Thymus (tissue), 11 donors: ENCODE results near the gene UBE2L6. TPM values are rescaled to one million over a fixed set of nuclear protein-coding genes. Genes with fewer than 3 reads are reported as not detected.

Experiments
- DNase-seq, 9 donors: peaks; one replicate each; pipeline ENCODE4 v3.0.0-alpha.2; 2013; ENCODE audit warnings: low spot score in 9 of 9, low read depth in 6 of 9, missing footprints in 1 of 9
- H3K27ac ChIP-seq, 2 donors: one replicate each; pipeline ENCODE4 v1.5.1; 2013; ENCODE audit warnings: control low read depth in 1 of 2, low read depth in 1 of 2, low read length in 1 of 2, mild to moderate bottlenecking in 1 of 2, moderate library complexity in 1 of 2
- H3K27me3 ChIP-seq, 2 donors: one replicate each; pipeline ENCODE4 v1.5.1; 2013; ENCODE audit warnings: low read length in 1 of 2; ENCODE audit not compliant: control insufficient read depth in 2 of 2, insufficient read depth in 1 of 2
- H3K36me3 ChIP-seq, 2 donors: one replicate each; pipeline ENCODE4 v1.5.1; 2013; ENCODE audit warnings: low read length in 1 of 2, mild to moderate bottlenecking in 1 of 2, moderate library complexity in 1 of 2; ENCODE audit not compliant: control insufficient read depth in 2 of 2, insufficient read depth in 2 of 2
- H3K4me1 ChIP-seq, 2 donors: one replicate each; pipeline ENCODE4 v1.5.1; 2013; ENCODE audit warnings: low read length in 2 of 2; ENCODE audit not compliant: control insufficient read depth in 2 of 2, insufficient read depth in 2 of 2
- H3K4me3 ChIP-seq, 2 donors: one replicate each; pipeline ENCODE4 v1.5.1; 2013; ENCODE audit warnings: low read length in 2 of 2, control low read depth in 1 of 2, mild to moderate bottlenecking in 1 of 2
- H3K9me3 ChIP-seq, 2 donors: one replicate each; pipeline ENCODE4 v1.5.1; 2013; ENCODE audit warnings: low read length in 1 of 2, mild to moderate bottlenecking in 1 of 2; ENCODE audit not compliant: control insufficient read depth in 2 of 2, insufficient read depth in 1 of 2
- WGBS: extraction: QIAGEN DNeasy Blood & Tissue Kit; methylation state at CpG from one replicate; pipeline ENCODE4 v1.1.7; 2013; 5-methylcytosine and 5-hydroxymethylcytosine counted together
- polyA plus RNA-seq: library from polyadenylated mRNA; stranded (reverse); fragments of 200-250 nt; gene quantifications from one replicate; pipeline ENCODE4 v1.2.3, GENCODE V29; 2013
- total RNA-seq: library from RNA; stranded (reverse); fragments of 120-200 nt; gene quantifications from one replicate; pipeline ENCODE4 v1.2.4, GENCODE V29; 2013
- donor health status: healthy.

UBE2L6 gene
- total and polyA plus RNA-seq, 2 donors = 98.7 to 119 TPM

DNA sequence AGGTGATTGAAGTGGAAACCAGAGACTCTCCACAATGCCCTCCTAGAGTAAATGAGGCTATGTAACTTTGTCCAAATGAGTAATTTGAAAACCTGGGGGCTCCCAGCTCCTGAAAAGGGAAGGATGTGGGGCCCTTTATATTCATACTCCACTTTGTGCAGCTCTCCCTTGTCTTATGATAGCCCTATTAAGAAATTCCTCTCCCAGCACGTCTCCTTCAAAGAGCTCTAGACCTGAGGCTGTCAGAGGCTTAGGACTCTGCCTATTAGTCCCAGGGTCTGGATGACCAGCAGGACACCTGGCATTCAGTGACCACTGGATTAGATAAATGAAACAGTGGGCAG is 54.0 kb downstream of the UBE2L6 start:
- Histone ChIP-seq H3K27ac (no peak overlapping the region), H3K27me3 (peaks cover 13 to 49% of the 10 kb centered on the region in 2 donors), H3K4me3 (no peak overlapping the region), H3K4me1 (peaks cover 2 to 21% of the 10 kb centered on the region in 2 donors), H3K9me3 (no peaks in the 10 kb centered on the region), H3K36me3 (no peaks in the 10 kb centered on the region)
- 77% methylated on average over 1 of the region's 1 CpG for WGBS
- no peak for DNase-seq

- 95% methylated on average over 12 of the region's 12 CpGs for WGBS
- Histone ChIP-seq H3K4me1 (peaks cover 2 to 21% of the 10 kb centered on the region in 2 donors), H3K27me3 (peaks cover 13 to 48% of the 10 kb centered on the region in 2 donors), H3K36me3 (no peaks in the 10 kb centered on the region), H3K4me3 (no peak overlapping the region), H3K9me3 (no peaks in the 10 kb centered on the region), H3K27ac (no peak overlapping the region)
- no peak for DNase-seq
Observed at GRCh38 chr11:57512646-57513451, 54.6 kb downstream of the UBE2L6 start.

DNA sequence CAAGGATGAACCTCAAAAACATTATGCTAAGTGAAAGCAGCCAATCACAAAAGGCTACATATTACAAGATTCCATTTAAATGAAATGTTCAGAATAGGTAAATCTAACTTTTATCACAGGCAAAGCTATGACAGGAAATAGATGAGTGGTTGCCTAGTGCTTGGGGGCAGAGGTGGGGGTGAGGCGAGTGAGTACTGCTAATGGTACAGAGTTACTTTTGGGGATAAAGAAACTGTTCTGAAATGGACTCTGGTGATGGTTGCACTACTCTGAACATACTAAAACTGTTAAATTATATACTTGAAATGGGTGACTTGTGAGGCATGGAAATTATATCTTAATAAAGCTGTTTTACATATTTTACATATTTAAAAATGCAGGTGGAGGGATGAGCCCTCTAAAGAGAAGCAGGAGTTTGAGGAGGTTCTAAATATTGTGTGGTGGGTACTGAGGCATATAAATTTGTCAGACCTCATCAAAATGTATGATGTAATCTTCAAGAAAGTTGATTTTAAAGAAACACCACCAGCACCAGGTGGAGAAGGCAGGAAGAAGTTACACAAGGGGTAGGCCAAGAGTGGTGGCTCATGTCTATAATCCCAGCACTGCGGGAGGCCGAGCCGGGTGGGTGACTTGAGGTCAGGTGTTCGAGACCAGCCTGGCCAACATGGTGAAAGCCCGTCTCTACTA is 55.6 kb downstream of the UBE2L6 start:
- WGBS = 92% methylated on average over 6 of the region's 6 CpGs
- peaks cover 2 to 21% of the 10 kb centered on the region in 2 donors for H3K4me1 ChIP-seq
- no peak overlapping the region for H3K4me3 ChIP-seq
- peaks cover 13 to 39% of the 10 kb centered on the region in 2 donors for H3K27me3 ChIP-seq
- no peaks in the 10 kb centered on the region for H3K9me3 ChIP-seq
- no peak for DNase-seq
- H3K27ac ChIP-seq = no peak overlapping the region
- H3K36me3 ChIP-seq = no peaks in the 10 kb centered on the region

DNA sequence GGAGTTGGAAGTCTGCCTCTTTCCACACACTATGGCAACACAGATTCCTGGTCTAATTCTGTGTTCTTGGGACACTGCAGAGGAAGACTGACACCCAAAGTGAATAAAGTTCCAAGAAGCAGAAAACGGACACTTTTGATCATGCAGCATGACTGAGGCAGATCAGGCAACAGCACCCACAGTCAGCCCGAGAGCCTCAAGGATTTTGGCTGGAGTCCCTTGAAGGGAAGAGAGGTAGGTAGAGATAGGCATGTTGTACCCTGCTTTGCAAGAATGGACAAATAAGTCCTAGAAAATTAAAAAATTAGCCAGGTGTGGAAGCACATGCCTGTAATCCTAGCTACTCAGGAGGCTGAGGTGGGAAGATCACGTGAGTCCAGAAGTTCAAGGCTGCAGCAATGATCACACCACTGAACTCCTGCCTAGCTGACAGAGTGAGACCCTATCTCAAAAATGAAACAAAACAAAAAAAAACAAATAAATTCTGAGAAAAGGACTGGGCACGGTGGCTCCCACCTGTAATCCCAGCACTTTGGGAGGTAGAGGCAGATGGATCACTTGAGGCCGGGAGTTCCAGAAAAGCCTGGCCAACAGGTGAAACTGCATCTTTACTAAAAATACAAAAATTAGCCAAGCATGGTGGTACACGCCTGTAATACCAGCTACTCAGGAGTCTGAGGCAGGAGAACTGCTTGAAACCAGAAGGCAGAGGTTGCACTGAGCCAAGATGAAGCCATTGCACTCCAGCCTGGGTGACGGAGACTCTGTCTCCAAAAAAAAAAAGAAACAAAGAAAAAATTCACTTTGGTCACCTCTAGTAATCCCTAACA is 58.9 kb downstream of the UBE2L6 start:
- Histone ChIP-seq H3K9me3 (no peaks in the 10 kb centered on the region), H3K36me3 (no peaks in the 10 kb centered on the region), H3K27ac (no peak overlapping the region), H3K4me3 (no peak overlapping the region), H3K4me1 (no peaks in the 10 kb centered on the region), H3K27me3 (peaks cover 0 to 7% of the 10 kb centered on the region in 2 donors)
- DNase-seq = no peak
- 95% methylated on average over 7 of the region's 7 CpGs for WGBS

GRCh38 chr11:57506522-57506921 is 61.0 kb downstream of the UBE2L6 start:
- H3K27ac ChIP-seq = no peak overlapping the region
- H3K4me1 ChIP-seq = no peaks in the 10 kb centered on the region
- no peak for DNase-seq
- no peaks in the 10 kb centered on the region for H3K36me3 ChIP-seq
- 98% methylated on average over 1 of the region's 1 CpG for WGBS
- no peaks in the 10 kb centered on the region for H3K27me3 ChIP-seq
- H3K4me3 ChIP-seq = no peak overlapping the region
- H3K9me3 ChIP-seq = no peaks in the 10 kb centered on the region

DNA sequence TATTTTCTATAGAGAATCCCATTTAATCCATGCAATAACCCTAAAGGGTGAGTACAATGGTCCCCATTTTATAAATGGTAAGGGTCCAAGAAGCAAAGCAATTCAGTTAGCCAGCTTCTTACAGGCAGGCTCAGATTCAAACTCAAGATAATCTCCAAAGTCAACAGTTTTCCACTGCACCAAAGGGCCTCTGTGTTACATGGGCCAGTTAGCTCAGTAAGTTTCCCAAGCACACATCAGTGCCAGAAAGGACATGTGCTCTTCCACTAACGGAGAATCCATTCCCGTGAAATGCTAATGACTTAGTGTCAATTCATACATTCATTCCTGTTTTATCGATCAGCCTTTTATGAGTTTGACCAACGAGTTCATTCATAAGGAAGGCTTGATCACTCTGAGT is 63.0 kb downstream of the UBE2L6 start:
- WGBS = 97% methylated on average over 4 of the region's 4 CpGs

DNA sequence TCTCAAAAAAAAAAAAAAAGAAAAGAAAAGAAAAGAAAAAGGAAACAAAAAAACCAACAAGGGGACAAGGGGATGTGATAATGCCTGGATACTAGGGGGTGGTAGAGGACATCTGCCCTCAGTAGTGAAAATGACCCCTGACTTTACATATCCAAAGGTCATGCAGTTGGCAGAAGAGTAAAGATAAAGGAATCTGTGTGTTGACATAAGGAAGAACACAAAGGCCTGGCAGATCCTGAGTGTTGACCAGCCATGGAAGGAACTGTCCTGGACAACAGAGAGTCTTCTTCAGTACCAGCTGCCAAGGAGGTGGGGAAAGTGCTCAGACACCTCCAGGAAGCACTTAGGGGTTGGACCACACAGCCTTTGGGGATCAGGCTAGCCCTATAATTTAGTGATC is 64.6 kb downstream of the UBE2L6 start:
- H3K4me3 ChIP-seq = no peak overlapping the region
- no peak for DNase-seq
- no peaks in the 10 kb centered on the region for H3K27me3 ChIP-seq
- no peak overlapping the region for H3K27ac ChIP-seq
- H3K4me1 ChIP-seq = peaks cover 0 to 10% of the 10 kb centered on the region in 2 donors
- H3K9me3 ChIP-seq = no peaks in the 10 kb centered on the region
- H3K36me3 ChIP-seq = no peaks in the 10 kb centered on the region

More for the DNA sequence above, 63.0 kb downstream of the UBE2L6 start:
- no peaks in the 10 kb centered on the region for H3K9me3 ChIP-seq
- no peaks in the 10 kb centered on the region for H3K36me3 ChIP-seq
- H3K4me1 ChIP-seq = peaks cover 0 to 7% of the 10 kb centered on the region in 2 donors
- no peaks in the 10 kb centered on the region for H3K27me3 ChIP-seq
- no peak for DNase-seq
- no peak overlapping the region for H3K4me3 ChIP-seq
- no peak overlapping the region for H3K27ac ChIP-seq

DNA sequence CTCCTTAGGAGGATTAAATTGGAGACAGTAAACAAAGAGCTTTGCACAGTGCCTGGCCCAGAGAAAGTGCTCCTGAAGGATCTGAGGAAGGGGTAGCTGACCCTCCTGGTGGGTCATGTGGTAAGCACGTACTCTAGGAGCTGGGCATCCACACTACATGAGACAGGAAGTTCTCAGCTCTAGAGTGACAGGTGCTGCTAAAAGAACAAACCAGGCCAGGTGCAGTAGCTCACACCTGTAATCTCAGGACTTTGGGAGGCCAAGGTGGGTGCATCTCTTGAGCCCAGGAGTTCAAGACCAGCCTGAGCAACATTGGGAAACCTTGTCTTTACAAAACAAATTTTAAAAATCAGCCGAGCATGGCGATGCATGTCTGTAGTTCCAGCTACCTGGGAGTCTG is 65.1 kb downstream of the UBE2L6 start:
- H3K4me1 ChIP-seq = peaks cover 0 to 10% of the 10 kb centered on the region in 2 donors
- H3K9me3 ChIP-seq = no peaks in the 10 kb centered on the region
- H3K27ac ChIP-seq = no peak overlapping the region
- H3K36me3 ChIP-seq = no peaks in the 10 kb centered on the region
- DNase-seq = no peak
- no peaks in the 10 kb centered on the region for H3K27me3 ChIP-seq
- WGBS = 90% methylated on average over 3 of the region's 3 CpGs
- no peak overlapping the region for H3K4me3 ChIP-seq

- no peaks in the 10 kb centered on the region for H3K9me3 ChIP-seq
- DNase-seq = no peak
- H3K4me1 ChIP-seq = peaks cover 0 to 10% of the 10 kb centered on the region in 2 donors
- 98% methylated on average over 4 of the region's 4 CpGs for WGBS
- no peak overlapping the region for H3K27ac ChIP-seq
- no peaks in the 10 kb centered on the region for H3K27me3 ChIP-seq
- no peak overlapping the region for H3K4me3 ChIP-seq
- H3K36me3 ChIP-seq = no peaks in the 10 kb centered on the region
Observed at GRCh38 chr11:57501953-57502352, 65.5 kb downstream of the UBE2L6 start.
